T follicular helper cell (primary cell): ENCODE measurements around the gene CHRNA1.
A peak's percentile ranks its signal among the peaks of the same experiment; 100 is the strongest.

Experiments
- DNase-seq: peaks from one replicate; pipeline ENCODE4 v3.0.0-alpha.2; 2020; ENCODE audit warnings: low read depth

The CHRNA1 gene

GRCh38 chr2:174784316-174784715, 20.0 kb upstream of the CHRNA1 start:
- DNase-seq: no peak

DNA sequence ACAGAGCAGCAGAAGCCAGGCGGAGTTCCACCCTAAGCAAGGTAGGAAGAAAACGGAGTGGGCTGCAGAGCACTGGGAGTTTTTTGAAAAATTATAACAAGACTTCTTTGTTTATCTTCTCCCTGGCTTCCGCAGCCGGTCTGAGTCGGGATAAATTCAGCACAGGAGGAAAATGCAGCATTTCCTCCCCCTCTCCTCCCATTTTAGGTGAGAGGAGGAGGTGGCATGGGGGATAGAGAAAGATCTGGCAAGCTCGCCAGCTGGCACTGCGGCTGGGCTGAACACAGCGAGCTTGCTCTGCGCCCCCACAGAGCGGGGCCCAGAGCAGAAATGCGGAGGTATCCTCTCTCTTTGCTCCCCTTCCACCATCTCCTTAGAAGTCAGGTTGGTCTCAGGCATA, 17.7 kb upstream of the CHRNA1 start:
- DNase-seq: no peak

GRCh38 chr2:174781298-174781697, 17.0 kb upstream of the CHRNA1 start:
- DNase-seq: no peak

- no peak for DNase-seq
Measured at GRCh38 chr2:174780856-174781255, 16.6 kb upstream of the CHRNA1 start.

DNA sequence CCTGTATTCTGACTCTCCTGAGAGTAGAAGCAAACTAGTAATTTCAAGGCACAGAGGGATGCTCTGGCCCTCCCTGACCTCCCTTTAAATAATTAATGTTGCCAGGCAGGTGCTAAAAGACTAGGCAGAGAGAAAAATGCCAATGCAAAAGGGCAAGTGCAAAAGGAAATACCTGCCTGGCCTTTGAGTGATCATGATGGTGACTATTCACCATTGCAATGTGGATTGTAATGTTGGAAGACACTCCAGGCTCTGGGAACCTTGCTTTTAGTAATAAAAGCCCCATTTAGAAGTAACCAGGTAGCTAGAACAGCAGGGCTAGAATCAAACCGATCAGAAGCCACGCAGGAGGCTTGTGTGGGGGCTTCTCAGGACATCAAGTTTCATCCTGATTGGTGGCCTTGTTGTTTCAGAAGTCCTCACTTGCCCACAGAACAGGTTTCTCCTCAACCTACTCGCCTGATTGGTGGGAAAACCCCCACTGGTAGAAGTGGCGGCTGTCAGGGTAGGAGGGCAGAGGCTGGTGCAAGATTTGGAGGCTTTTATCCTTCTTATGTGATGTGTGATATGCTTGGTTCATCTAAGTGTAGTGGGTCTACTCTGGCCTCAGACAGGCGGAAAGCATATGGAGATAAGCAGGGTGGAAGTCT, 16.0 kb upstream of the CHRNA1 start:
- DNase-seq: no peak

GRCh38 chr2:174779361-174779928, 15.2 kb upstream of the CHRNA1 start:
- DNase-seq: no peak

DNA sequence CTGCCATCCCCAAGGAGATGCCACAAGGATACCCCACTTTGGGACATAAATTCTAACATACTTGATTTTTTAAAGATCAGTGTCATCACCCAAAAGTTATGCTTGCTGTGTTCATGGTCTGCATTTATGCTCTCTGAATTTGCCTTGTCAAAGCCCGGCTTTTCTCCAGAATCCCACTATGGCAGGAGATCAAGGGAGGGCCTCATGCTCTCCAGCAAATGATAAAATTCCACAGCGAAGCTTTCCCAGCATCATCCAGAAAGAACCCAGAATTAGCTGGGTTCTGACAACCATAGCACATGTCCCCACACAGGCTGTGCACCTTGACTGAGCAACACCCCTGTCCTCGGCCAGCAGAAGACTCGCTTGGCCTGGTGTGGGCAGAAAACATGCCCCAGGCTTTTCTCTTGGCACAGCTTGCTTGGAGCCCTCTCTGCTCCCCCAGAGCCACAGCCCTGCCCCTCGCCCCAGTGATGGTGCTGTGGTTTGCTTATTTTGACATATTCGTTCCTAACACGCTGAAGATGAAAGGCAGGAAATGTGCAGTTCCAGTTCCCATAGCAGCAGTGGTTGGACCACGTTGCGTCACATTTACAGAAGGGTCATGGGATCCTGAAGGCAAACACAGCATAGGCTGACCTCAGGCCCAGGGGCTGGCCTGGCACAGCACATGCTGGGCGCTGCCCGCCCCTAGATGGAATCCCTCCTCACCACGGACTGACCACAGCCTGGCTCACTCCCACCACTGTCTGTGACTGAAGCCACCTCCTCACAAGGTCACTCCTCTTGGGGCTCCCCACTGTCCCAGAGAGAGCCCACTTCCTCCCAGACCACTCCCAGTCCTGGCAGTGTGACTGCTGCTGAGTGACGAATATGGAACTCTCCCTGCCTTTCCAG, 14.1 kb upstream of the CHRNA1 start:
- peak; percentile 69 for DNase-seq

DNA sequence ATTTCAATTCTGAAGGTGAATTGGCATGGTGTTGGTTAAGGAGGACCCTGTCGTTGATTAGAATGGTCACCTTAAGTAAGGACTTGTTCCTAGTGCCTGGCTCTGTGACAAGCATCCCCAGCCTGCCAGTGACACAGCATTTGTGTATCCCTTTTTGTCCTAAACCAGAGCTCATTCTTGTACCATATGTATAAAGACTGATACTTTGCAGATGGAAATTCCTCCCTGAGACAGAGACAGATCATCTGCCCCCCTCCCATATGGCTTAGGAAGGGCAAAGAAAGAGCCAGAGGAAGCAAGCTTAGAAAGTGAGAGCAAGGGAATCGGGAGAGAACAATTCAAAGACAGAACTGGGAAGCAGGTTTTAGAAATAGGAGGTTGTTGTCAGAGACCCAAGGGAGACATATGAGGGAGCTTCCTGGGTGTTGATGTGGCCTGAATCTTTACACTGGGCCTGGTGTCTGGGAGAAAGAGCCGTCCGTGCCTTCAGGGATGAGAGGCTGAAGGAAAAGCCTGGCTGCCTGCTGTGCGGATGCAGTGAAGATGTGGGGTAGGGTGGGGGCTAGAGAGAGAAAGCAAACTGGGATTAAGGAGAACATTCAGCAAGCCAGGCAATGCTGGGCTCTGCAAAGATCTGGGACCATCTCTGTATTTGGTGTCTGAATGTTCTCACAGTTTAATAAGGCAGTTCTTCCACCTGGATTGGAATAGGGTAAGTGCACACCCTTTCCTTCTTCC, 13.2 kb upstream of the CHRNA1 start:
- no peak for DNase-seq

DNA sequence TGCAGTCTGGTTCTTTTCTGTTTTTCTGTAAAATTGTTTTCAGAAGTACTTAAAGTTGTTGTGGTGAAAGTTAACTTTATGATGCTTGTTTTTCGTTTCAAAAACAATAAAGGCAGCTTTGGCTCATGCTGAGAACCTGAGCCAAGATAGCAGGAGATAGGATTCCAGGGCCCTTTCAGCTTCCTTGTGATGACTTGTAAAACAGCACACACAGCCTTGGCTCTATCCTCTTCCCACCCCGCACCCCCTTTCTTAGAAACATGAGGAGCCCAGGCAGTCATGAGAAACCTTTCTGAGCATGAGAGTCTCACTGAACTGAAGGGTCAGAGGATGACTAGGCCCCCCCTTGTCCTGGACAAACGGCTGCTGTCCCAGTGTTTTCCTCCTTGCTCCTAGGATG, 12.4 kb upstream of the CHRNA1 start:
- no peak for DNase-seq

- no peak for DNase-seq
Measured at GRCh38 chr2:174776223-174776622, 12.0 kb upstream of the CHRNA1 start.

- DNase-seq: no peak
Measured at GRCh38 chr2:174775571-174775980, 11.3 kb upstream of the CHRNA1 start.

- DNase-seq: no peak
Measured at GRCh38 chr2:174774886-174775285, 10.6 kb upstream of the CHRNA1 start.

GRCh38 chr2:174773215-174773614, 8.9 kb upstream of the CHRNA1 start:
- DNase-seq: no peak

DNA sequence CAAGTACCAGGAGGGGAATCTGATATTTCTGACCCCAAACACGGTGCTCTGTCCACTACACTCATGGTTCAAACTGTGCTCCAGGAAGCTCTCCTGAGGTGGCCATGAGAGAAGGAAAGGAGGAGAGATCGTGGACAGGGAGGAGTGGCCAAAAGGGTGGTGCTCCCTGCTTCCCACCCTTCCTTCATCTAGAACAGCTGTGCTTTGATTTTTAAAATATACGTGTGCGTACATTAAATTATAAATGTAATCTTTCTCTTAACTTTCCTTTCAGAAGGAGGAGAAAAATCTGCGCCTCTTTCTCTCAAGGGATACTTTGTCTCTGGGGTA, 8.2 kb upstream of the CHRNA1 start:
- no peak for DNase-seq

DNA sequence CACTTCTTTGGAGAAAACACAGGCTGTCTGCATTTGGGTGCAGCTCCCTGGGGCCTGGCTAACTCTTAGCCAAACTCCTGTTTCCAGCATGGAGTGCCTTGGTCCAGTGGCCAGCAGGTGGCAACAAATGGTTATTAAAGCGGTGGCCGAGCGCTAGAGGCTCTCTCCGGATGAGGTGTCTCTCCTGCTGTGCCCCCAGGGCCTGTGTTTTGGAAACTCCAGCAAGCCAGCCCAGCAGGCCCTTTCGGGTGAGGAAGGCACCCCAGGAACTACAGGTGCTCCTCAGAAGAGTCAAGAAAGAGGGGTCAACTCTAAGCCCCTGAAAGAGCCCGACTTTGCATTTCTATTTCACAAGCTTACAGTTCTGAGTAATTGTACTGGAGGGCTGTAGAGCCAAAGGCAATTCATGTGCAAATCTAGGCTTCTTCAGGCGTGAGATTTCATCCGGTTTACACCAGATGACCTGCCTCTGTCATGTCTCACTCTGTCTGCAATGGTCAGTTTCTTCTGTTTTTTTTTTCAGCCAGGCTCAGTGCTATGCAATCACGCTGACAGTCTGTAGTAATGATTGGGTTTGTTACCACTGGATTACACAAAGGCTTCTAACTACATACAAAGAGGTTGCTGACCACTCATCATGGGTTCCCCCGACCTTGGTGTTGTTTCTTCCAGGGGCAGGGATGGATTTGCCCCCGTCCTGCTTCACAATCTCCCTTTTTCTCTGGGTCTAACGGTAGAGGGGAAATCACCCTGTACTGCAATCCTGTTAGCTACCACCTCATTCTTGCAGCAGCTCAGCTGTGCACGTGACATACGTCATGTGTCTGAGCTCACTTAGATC, 7.6 kb upstream of the CHRNA1 start:
- no peak for DNase-seq

DNA sequence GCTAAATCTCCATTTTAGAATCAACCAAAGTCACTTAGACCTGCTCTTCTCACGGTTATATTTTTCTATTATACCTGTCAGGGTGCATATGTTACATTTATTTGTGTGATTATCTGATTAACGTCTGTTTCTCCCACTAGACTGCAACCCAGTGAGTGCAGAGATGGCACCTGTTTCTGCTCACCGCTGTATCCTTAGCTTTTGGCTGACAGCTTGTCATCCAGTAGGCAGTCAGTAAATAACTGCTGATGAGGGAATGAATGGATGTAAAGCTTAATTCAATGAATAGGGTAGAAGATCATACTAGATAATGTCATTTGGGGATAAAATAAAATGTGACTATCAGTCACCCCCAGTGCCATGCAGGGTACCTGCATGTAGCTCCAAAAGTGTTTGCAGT, 6.9 kb upstream of the CHRNA1 start:
- no peak for DNase-seq

- DNase-seq: no peak
Measured at GRCh38 chr2:174768557-174768956, 4.3 kb upstream of the CHRNA1 start.

DNA sequence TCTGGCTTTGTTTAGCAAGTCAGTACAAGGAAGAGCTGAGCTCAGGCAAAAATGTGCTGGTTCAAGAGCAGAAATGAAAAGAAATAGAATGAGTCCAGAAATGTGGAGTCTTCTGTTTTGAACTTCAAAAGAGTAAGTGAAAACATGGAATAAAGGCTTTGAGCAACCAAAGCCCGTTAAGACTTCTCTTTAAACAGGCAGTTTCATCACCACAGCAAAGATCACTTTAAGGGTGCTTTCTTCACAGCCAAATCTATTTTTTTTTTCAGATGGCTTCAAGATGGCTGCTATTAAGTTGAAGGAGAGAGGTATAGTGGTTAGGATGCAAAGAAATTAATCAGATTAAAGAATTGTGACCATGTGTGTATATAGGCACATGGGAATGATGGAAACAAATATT, 2.0 kb upstream of the CHRNA1 start:
- DNase-seq: no peak

GRCh38 chr2:174765576-174765975, 1.3 kb upstream of the CHRNA1 start:
- DNase-seq: no peak

- DNase-seq: no peak
Measured at GRCh38 chr2:174763780-174764179, 492 bp downstream of the CHRNA1 start.

DNA sequence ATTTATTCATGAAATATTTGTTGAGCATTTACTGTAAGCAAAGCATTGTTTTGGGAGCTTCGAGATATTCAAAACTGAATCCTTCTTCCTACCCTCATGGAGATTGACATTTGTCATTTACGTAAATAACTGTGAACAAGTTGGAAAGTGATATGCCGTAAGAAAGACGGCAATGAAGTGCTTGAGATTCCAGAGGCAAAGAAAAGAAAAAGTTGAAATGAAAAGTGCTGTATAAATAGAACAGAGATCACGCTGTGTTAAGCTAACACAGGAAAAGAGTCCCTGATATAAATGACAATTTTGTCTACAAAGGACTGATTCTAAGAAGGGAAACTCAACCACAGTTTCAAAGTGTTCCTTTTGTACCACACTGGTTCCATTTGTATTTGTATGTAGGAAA, 1.8 kb downstream of the CHRNA1 start:
- no peak for DNase-seq

- DNase-seq: no peak
Measured at GRCh38 chr2:174761837-174762236, 2.4 kb downstream of the CHRNA1 start.
